Measurements from ENCODE around the gene TRIM16.

TRIM16 gene

DNA sequence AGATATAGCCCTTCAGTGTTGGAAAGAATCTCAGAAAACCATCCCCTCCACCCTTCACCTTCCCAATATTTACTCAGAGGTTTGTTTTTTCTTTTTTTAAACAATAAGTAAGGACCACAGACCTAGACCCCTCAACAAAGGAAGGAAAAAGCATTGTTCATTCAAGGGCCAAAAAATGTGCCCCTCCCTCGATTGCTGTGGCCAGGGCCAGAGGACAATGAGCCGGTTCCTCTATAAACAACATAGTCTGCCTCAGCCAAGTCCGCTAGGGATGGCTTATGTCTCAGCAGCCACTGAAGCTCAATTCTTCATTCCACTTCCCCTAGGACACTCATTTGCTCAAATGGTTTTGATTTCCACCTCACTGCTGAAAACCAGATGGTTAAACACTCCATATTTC, 24.0 kb downstream of the TRIM16 start:
- Histone ChIP-seq H3K9me3 (ENCODE audit: insufficient read depth, low read length) (no peaks in the 10 kb centered on the region), H3K9ac (ENCODE audit: low read length) (no peak overlapping the region), H3K27ac (ENCODE audit: low read depth, low read length) (no peak overlapping the region), H3F3A (ENCODE audit: insufficient read depth) (no peaks in the 10 kb centered on the region), H3K4me2 (ENCODE audit: low read depth, low read length, poor library complexity, severe bottlenecking) (no peak overlapping the region), H3K27me3 (ENCODE audit: low read length) (no peaks in the 10 kb centered on the region), H2AFZ (ENCODE audit: low read depth, low read length, severe bottlenecking) (no peak overlapping the region), H3K9me2 (replicated peaks; ENCODE audit: insufficient read depth, low read length) (no peaks in the 10 kb centered on the region), H4K20me1 (ENCODE audit: low read depth, low read length) (no peaks in the 10 kb centered on the region), H3K79me2 (ENCODE audit: insufficient read depth, low read length) (no peaks in the 10 kb centered on the region), H3K4me3 (ENCODE audit: insufficient read depth, low read length, poor library complexity, severe bottlenecking) (no peak overlapping the region), H3K36me3 (ENCODE audit: low read length) (no peaks in the 10 kb centered on the region)
- no peak for TF ChIP-seq EZH2phosphoT487 (conservative IDR thresholded peaks at IDR 0.05; ENCODE audit: low read length)
- TF ChIP-seq, protein P1, sequence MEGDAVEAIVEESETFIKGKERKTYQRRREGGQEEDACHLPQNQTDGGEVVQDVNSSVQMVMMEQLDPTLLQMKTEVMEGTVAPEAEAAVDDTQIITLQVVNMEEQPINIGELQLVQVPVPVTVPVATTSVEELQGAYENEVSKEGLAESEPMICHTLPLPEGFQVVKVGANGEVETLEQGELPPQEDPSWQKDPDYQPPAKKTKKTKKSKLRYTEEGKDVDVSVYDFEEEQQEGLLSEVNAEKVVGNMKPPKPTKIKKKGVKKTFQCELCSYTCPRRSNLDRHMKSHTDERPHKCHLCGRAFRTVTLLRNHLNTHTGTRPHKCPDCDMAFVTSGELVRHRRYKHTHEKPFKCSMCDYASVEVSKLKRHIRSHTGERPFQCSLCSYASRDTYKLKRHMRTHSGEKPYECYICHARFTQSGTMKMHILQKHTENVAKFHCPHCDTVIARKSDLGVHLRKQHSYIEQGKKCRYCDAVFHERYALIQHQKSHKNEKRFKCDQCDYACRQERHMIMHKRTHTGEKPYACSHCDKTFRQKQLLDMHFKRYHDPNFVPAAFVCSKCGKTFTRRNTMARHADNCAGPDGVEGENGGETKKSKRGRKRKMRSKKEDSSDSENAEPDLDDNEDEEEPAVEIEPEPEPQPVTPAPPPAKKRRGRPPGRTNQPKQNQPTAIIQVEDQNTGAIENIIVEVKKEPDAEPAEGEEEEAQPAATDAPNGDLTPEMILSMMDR (IDR thresholded peaks at IDR 0.05; ENCODE audit: insufficient read depth, low read length, poor library complexity, severe bottlenecking), result no peak

DNA sequence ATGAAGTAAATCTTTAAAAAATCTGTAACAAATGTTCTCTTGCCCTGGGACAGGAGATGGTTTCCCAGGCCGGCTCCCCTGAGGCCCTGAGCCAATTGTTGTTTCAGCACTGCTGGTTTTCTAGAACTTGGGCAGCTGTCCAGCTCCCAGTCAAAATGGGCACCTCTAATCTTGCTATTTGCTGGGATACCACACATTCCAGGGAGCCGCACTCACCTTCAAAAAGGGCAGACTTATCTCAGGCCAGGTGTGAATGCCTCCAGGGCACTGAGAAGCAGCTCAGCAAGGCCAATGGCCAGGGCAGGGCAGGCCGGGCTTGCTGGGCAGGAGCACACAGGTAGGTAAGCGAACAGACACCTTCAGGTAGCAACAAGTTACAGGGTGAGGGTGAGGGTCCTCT, 24.4 kb downstream of the TRIM16 start:
- H3K27ac ChIP-seq (ENCODE audit: low read depth, low read length), result no peak overlapping the region
- no peaks in the 10 kb centered on the region for H3K27me3 ChIP-seq (ENCODE audit: low read length)
- no peak overlapping the region for H3K9ac ChIP-seq (ENCODE audit: low read length)
- H3K4me2 ChIP-seq (ENCODE audit: low read depth, low read length, poor library complexity, severe bottlenecking), result no peak overlapping the region
- no peaks in the 10 kb centered on the region for H3F3A ChIP-seq (ENCODE audit: insufficient read depth)
- no peaks in the 10 kb centered on the region for H4K20me1 ChIP-seq (ENCODE audit: low read depth, low read length)
- no peaks in the 10 kb centered on the region for H3K9me2 ChIP-seq (replicated peaks; ENCODE audit: insufficient read depth, low read length)
- TF ChIP-seq, protein P1 (IDR thresholded peaks at IDR 0.05; ENCODE audit: insufficient read depth, low read length, poor library complexity, severe bottlenecking), result no peak
- no peak for TF ChIP-seq EZH2phosphoT487 (conservative IDR thresholded peaks at IDR 0.05; ENCODE audit: low read length)
- H3K9me3 ChIP-seq (ENCODE audit: insufficient read depth, low read length), result no peaks in the 10 kb centered on the region
- no peak overlapping the region for H2AFZ ChIP-seq (ENCODE audit: low read depth, low read length, severe bottlenecking)
- H3K36me3 ChIP-seq (ENCODE audit: low read length), result no peaks in the 10 kb centered on the region
- no peak overlapping the region for H3K4me3 ChIP-seq (ENCODE audit: insufficient read depth, low read length, poor library complexity, severe bottlenecking)
- no peaks in the 10 kb centered on the region for H3K79me2 ChIP-seq (ENCODE audit: insufficient read depth, low read length)

DNA sequence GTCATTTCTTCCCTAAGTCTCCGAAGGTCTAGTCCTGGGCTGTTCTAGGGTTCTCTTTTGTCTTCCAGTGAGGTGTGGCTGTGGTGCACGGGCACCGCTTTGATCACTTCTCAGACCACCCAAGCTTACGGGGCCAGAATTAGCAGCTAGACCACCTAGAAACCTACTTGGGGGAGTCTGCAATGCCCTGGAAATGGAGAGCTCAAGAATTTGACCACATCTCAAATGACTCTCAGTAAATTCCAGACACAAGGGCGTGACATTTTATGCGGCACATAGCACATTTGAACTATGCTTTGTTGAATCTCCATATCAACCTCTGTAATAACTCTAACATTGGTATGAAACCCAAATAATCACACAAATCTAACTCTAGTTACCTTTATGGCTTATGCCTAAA, 24.9 kb downstream of the TRIM16 start:
- Histone ChIP-seq H2AFZ (ENCODE audit: low read depth, low read length, severe bottlenecking) (no peak overlapping the region), H3K27ac (ENCODE audit: low read depth, low read length) (no peak overlapping the region), H3K27me3 (ENCODE audit: low read length) (no peaks in the 10 kb centered on the region), H3K9me3 (ENCODE audit: insufficient read depth, low read length) (no peaks in the 10 kb centered on the region), H3K36me3 (ENCODE audit: low read length) (no peaks in the 10 kb centered on the region), H3K9ac (ENCODE audit: low read length) (no peak overlapping the region), H3K4me3 (ENCODE audit: insufficient read depth, low read length, poor library complexity, severe bottlenecking) (no peak overlapping the region), H3K4me2 (ENCODE audit: low read depth, low read length, poor library complexity, severe bottlenecking) (no peak overlapping the region), H3K79me2 (ENCODE audit: insufficient read depth, low read length) (no peaks in the 10 kb centered on the region), H3F3A (ENCODE audit: insufficient read depth) (no peaks in the 10 kb centered on the region), H3K9me2 (replicated peaks; ENCODE audit: insufficient read depth, low read length) (no peaks in the 10 kb centered on the region), H4K20me1 (ENCODE audit: low read depth, low read length) (no peaks in the 10 kb centered on the region)
- TF ChIP-seq, protein P1 (IDR thresholded peaks at IDR 0.05; ENCODE audit: insufficient read depth, low read length, poor library complexity, severe bottlenecking), result no peak
- TF ChIP-seq EZH2phosphoT487 (conservative IDR thresholded peaks at IDR 0.05; ENCODE audit: low read length), result no peak

Data from SU-DHL-6 (cell line).